ENCODE data around the gene CDK8.

Gene CDK8

GRCh38 chr13:26442541-26442940 lies 188.6 kb downstream of the CDK8 start:
- no peak for DNase-seq (ENCODE audit: low read depth, low spot score)

GRCh38 chr13:26445092-26445491 lies 191.2 kb downstream of the CDK8 start:
- no peak for DNase-seq (ENCODE audit: low read depth, low spot score)

GRCh38 chr13:26446751-26447150 lies 192.8 kb downstream of the CDK8 start:
- DNase-seq (ENCODE audit: low read depth, low spot score): no peak

- DNase-seq (ENCODE audit: low read depth, low spot score): no peak
Measured at GRCh38 chr13:26448032-26448431, 194.1 kb downstream of the CDK8 start.

DNA sequence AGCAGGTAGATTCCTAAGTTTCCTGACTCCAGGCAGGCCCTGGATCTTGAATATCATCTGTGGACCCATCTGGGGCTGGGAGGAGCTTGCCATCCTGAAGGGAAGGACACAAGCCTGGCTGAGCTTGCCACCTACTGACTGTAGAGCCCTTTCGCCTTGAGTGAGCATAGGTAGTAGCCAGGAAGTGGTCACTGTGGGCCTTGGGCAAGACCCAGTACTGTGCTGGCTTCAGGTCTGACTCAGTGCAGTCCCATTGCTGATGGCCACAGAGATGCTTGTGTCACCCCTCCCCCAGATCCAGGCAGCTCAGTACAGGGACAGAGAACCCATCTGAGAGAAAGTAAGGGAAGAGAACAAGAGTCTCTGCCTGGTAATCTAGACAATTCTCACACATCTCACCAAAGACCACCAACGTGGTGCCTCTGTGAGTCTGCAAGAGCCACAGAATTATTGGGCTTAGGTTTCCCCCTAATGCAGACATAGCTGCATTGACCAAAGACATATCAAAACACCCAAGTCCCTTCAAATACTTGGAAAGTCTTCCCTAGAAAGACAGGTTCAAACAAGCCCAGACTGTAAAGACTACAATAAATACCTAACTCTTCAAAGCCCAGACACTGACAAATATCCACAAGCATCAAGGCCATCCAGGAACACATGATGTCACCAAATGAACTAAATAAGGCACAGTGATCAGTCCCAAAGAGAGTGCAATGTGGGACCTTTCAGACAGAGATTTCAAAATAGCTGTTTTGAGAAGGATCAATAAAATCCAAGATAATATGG lies 195.3 kb downstream of the CDK8 start:
- no peak for DNase-seq (ENCODE audit: low read depth, low spot score)
